NCI-H1694 treated with DMSO at 0.1 percent for 48 hours (cell line): ENCODE data around the gene NRG3.
A peak's percentile ranks its signal among the peaks of the same experiment; 100 is the strongest.

Experiments
- DNase-seq: peaks from one replicate; lab custom pipeline; 2025; lab: John Stamatoyannopoulos, UW

Gene NRG3

GRCh38 chr10:82685087-82685486 is 810.1 kb downstream of the NRG3 start:
- no peak for DNase-seq

GRCh38 chr10:82691211-82691610 is 816.2 kb downstream of the NRG3 start:
- no peak for DNase-seq

- DNase-seq, result no peak
Measured at GRCh38 chr10:82692458-82692857, 817.5 kb downstream of the NRG3 start.

- DNase-seq, result no peak
Measured at GRCh38 chr10:82721831-82722230, 846.8 kb downstream of the NRG3 start.

- DNase-seq, result no peak
Measured at GRCh38 chr10:82722273-82722672, 847.3 kb downstream of the NRG3 start.

GRCh38 chr10:82736305-82736704 is 861.3 kb downstream of the NRG3 start:
- DNase-seq, result no peak

GRCh38 chr10:82737549-82737948 is 862.6 kb downstream of the NRG3 start:
- no peak for DNase-seq

- DNase-seq, result no peak
Measured at GRCh38 chr10:82738592-82738991, 863.6 kb downstream of the NRG3 start.

GRCh38 chr10:82742478-82742877 is 867.5 kb downstream of the NRG3 start:
- DNase-seq, result no peak

GRCh38 chr10:82742898-82743297 is 867.9 kb downstream of the NRG3 start:
- no peak for DNase-seq

GRCh38 chr10:82750538-82750937 is 875.5 kb downstream of the NRG3 start:
- no peak for DNase-seq

GRCh38 chr10:82757397-82757796 is 882.4 kb downstream of the NRG3 start:
- DNase-seq, result no peak

- no peak for DNase-seq
Measured at GRCh38 chr10:82757901-82758300, 882.9 kb downstream of the NRG3 start.

GRCh38 chr10:82759050-82759449 is 884.1 kb downstream of the NRG3 start:
- no peak for DNase-seq

- DNase-seq, result no peak
Measured at GRCh38 chr10:82762641-82763040, 887.6 kb downstream of the NRG3 start.

GRCh38 chr10:82768040-82768439 is 893.0 kb downstream of the NRG3 start:
- DNase-seq, result no peak

GRCh38 chr10:82778908-82779307 is 903.9 kb downstream of the NRG3 start:
- DNase-seq, result no peak

- peak; percentile 9 for DNase-seq
Measured at GRCh38 chr10:82796510-82796909, 921.5 kb downstream of the NRG3 start.

GRCh38 chr10:82801289-82801688 is 926.3 kb downstream of the NRG3 start:
- no peak for DNase-seq

GRCh38 chr10:82811621-82812020 is 936.6 kb downstream of the NRG3 start:
- peak; percentile 1 for DNase-seq

- DNase-seq, result no peak
Measured at GRCh38 chr10:82813856-82814255, 938.9 kb downstream of the NRG3 start.

GRCh38 chr10:82814635-82815034 is 939.6 kb downstream of the NRG3 start:
- DNase-seq, result no peak

GRCh38 chr10:82815680-82816079 is 940.7 kb downstream of the NRG3 start:
- DNase-seq, result no peak

- DNase-seq, result no peak
Measured at GRCh38 chr10:82817676-82818422, 942.9 kb downstream of the NRG3 start.
